SH-SY5Y (cell line): Measurements from ENCODE around the gene TAL2.

ENCODE experiments used
- GATA2 ChIP-seq: IDR thresholded peaks from 2 replicates; pipeline ENCODE4 v1.6.1; 2011; ENCODE audit warnings: mild to moderate bottlenecking, low read depth, low read length
- GATA3 ChIP-seq: IDR thresholded peaks from 2 replicates; pipeline ENCODE4 v1.6.1; 2011; ENCODE audit warnings: low read depth, mild to moderate bottlenecking, low read length, moderate library complexity

DNA sequence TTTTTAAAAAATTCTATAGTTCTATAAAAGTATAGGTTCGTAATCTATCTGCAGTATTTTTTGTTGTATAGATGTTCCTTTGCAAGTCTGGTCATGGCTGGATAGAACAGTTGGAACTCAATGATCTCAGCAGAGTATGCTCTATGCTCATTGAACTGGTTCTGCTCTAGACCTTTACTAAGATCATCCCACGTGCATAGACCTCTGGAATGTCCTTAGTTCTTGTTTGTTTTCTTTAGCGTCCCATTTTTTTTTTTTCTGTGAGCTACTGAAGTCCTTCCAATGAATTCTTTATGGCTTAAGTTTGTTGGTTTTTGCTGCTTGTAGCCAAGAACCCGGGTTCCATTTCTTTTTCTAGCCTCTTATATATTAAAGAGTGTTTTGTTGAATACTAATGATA lies 35.6 kb downstream of the TAL2 start:
- no peak for TF ChIP-seq GATA2
- no peak for TF ChIP-seq GATA3
